ENCODE data around the gene ANKRD55. TPM values are rescaled to one million over a fixed set of nuclear protein-coding genes. Genes with fewer than 3 reads are reported as not detected.

The ANKRD55 gene
- total and polyA plus RNA-seq, 7 donors: 1.8 to 1.9 TPM; not detected in 5

DNA sequence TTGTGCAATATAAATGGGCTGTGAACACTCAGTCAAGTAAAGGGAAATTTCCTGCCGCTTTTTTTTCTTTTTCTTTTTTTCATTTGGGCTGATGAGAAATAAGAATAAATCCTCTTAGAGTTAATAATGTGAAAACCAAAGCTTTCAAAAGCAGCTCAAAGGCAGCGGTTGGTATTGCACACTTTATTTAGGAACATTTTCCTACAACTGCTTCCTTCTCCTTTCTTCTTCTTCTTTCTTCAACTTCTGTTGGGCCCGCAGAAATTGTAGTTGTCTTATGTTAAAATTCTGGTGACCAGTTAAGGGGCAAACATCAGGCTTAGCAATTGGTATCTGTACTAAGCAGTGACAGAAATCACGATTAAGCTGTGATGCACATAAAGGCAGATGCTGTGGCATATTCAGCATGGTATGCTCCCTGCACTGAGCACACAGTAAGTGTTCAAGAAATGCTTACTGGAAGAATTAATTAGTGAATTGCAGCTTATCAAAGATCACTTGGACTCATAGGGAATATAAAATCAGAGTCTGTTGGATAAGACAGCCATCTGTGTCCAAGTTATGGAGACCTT lies 85.4 kb downstream of the ANKRD55 start:
- TF ChIP-seq EP300 (IDR thresholded peaks at IDR 0.05): no peak
- Histone ChIP-seq H3K27ac (no peak overlapping the region), H3K36me3 (no peaks in the 10 kb centered on the region), H3K27me3 (no peaks in the 10 kb centered on the region), H3K9me3 (no peaks in the 10 kb centered on the region), H3K4me3 (no peak overlapping the region), H3K4me1 (no peaks in the 10 kb centered on the region)
- intact Hi-C loops (cut with DNase I): no loop called here
- WGBS, 2 donors: 62 to 87% methylated on average over 4 of the region's 4 CpGs
- DNase-seq: no peak

DNA sequence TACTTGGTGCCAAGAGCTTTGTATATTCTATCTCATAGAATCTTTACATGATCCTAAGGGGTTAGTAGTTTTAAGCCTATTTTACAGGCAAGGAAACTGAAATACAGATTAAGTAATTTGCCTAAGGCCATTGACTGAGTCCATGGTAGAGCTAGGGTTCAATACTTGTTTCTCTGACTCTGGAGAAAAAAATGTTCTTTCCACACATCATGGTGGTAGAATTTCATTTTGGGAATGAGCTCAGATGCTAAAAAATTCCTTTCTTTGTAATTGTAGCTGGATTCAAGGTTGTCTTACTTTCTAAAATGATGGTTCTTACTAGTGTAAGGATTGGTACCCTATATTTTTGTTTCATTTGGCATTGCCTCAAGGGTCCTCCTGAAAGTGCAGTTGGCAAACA lies 86.0 kb downstream of the ANKRD55 start:
- intact Hi-C loops (cut with DNase I): no loop called here
- DNase-seq: no peak
- no peak for TF ChIP-seq POLR2AphosphoS5 (IDR thresholded peaks at IDR 0.05)
- no peak for TF ChIP-seq EP300 (IDR thresholded peaks at IDR 0.05)
- TF ChIP-seq, protein P1, sequence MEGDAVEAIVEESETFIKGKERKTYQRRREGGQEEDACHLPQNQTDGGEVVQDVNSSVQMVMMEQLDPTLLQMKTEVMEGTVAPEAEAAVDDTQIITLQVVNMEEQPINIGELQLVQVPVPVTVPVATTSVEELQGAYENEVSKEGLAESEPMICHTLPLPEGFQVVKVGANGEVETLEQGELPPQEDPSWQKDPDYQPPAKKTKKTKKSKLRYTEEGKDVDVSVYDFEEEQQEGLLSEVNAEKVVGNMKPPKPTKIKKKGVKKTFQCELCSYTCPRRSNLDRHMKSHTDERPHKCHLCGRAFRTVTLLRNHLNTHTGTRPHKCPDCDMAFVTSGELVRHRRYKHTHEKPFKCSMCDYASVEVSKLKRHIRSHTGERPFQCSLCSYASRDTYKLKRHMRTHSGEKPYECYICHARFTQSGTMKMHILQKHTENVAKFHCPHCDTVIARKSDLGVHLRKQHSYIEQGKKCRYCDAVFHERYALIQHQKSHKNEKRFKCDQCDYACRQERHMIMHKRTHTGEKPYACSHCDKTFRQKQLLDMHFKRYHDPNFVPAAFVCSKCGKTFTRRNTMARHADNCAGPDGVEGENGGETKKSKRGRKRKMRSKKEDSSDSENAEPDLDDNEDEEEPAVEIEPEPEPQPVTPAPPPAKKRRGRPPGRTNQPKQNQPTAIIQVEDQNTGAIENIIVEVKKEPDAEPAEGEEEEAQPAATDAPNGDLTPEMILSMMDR (IDR thresholded peaks at IDR 0.05): no peak
- no peak for TF ChIP-seq POLR2A (IDR thresholded peaks at IDR 0.05)
- H3K27ac ChIP-seq: no peak overlapping the region
- no peak overlapping the region for H3K4me3 ChIP-seq
- H3K4me1 ChIP-seq: no peaks in the 10 kb centered on the region
- no peaks in the 10 kb centered on the region for H3K27me3 ChIP-seq
- no peaks in the 10 kb centered on the region for H3K9me3 ChIP-seq
- H3K36me3 ChIP-seq: no peaks in the 10 kb centered on the region

DNA sequence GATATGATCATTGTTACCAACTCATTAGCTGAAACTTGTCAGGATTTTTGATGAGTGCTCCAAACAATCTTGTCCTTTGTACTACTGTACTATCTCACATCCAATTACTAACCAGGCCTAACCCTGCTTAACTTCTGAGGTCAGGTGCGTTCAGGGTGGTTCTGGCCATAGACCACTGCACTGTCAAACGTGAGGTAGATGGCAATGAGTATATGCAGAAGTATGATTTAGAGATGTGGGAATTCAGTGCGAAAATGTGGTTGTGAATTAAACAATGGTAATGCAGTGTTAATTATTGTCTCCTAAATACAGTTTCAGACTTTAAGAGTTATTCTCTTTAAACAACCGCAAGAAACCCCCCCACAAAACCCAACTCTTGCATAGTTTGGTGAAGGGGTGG lies 86.5 kb downstream of the ANKRD55 start:
- 85 to 91% methylated on average over 4 of the region's 4 CpGs for WGBS, 2 donors
- H3K4me1 ChIP-seq: no peaks in the 10 kb centered on the region
- no peak for DNase-seq
- no peak overlapping the region for H3K27ac ChIP-seq
- H3K9me3 ChIP-seq: no peaks in the 10 kb centered on the region
- TF ChIP-seq, protein P1 (IDR thresholded peaks at IDR 0.05): no peak
- TF ChIP-seq POLR2AphosphoS5 (IDR thresholded peaks at IDR 0.05): no peak
- no peak for TF ChIP-seq POLR2A (IDR thresholded peaks at IDR 0.05)
- no peak for TF ChIP-seq EP300 (IDR thresholded peaks at IDR 0.05)
- H3K27me3 ChIP-seq: no peaks in the 10 kb centered on the region
- no peak overlapping the region for H3K4me3 ChIP-seq
- intact Hi-C loops (cut with DNase I): no loop called here
- no peaks in the 10 kb centered on the region for H3K36me3 ChIP-seq

DNA sequence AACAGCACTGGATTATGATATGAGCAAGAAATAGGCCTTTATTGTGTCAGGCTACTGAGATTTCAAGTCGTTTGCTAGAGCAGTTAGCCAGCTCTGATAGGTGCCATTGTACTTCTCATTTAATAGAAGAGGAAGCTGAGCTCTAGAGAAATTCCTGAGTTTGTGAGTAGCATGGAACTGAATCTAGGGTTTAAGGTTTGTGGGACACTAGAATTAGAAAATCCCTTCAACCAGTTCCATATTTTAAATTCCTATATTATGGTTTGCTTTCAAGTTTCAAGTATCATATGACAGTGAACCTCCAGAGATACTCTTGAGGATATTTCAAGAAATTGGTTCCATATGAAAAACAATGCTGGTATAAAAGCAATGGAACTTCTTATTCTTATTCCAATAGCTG lies 87.6 kb downstream of the ANKRD55 start:
- Histone ChIP-seq H3K4me3 (no peak overlapping the region), H3K9me3 (no peaks in the 10 kb centered on the region), H3K27me3 (no peaks in the 10 kb centered on the region), H3K4me1 (no peaks in the 10 kb centered on the region), H3K27ac (no peak overlapping the region), H3K36me3 (no peaks in the 10 kb centered on the region)
- WGBS, 2 donors: 26 to 66% methylated on average over 1 of the region's 1 CpG
- DNase-seq: no peak
- intact Hi-C loops (cut with DNase I): no loop called here
- TF ChIP-seq POLR2A (IDR thresholded peaks at IDR 0.05): no peak
- TF ChIP-seq, protein P1 (IDR thresholded peaks at IDR 0.05): no peak
- TF ChIP-seq POLR2AphosphoS5 (IDR thresholded peaks at IDR 0.05): no peak
- TF ChIP-seq EP300 (IDR thresholded peaks at IDR 0.05): no peak

DNA sequence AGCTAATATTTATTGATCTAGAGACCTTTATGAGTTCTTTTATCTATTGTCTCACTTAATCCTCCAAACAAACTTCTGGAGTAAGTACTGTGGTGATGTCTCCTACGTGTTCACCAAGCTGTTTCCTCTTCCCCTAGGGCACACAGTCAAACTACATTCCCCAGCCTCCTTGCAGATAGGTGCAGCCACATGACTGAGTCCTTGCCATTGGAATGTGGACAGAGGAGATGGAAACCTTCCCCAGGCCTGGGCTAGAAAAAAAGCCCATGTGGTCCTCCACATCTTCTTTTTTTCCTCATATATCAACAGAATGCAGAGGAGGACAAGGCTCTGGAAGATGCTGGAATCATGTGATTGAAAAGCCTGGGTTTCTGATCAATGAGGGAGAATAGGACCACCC lies 88.0 kb downstream of the ANKRD55 start:
- Histone ChIP-seq H3K9me3 (no peaks in the 10 kb centered on the region), H3K4me1 (no peaks in the 10 kb centered on the region), H3K27me3 (no peaks in the 10 kb centered on the region), H3K36me3 (no peaks in the 10 kb centered on the region), H3K27ac (no peak overlapping the region), H3K4me3 (no peak overlapping the region)
- TF ChIP-seq EP300 (IDR thresholded peaks at IDR 0.05) (no peak), POLR2A (IDR thresholded peaks at IDR 0.05) (no peak), POLR2AphosphoS5 (IDR thresholded peaks at IDR 0.05) (no peak)
- TF ChIP-seq, protein P1 (IDR thresholded peaks at IDR 0.05): no peak
- intact Hi-C loops (cut with DNase I): no loop called here
- no peak for DNase-seq
- 76 to 82% methylated on average over 1 of the region's 1 CpG for WGBS, 2 donors

Measured in sigmoid colon (tissue), 7 donors.